ENCODE results near the gene FAM171A2.

DNA sequence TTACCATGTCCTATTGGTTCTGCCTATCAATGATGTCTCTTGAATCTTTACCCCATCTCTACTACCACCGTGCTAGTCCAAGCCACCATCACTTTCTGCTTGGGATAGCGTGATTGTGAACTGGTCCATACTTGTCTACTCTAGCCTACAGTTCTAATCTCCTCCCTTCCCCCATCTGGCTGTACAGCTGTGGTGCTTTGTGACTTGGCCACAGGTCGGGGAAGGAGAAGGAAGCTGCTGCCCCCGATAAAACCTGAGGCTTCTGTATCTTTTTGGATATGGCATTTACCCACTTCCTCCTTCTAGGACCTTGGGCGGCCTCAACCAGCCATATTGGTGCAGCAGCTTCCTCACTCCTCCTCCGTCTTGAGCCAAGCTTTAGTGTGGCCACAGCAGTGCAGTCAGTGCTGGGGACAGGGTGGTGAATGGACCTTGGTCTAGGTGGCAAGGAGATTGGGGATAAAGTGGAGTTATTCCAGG is 26.1 kb upstream of the FAM171A2 start:
- TF ChIP-seq, protein P1, sequence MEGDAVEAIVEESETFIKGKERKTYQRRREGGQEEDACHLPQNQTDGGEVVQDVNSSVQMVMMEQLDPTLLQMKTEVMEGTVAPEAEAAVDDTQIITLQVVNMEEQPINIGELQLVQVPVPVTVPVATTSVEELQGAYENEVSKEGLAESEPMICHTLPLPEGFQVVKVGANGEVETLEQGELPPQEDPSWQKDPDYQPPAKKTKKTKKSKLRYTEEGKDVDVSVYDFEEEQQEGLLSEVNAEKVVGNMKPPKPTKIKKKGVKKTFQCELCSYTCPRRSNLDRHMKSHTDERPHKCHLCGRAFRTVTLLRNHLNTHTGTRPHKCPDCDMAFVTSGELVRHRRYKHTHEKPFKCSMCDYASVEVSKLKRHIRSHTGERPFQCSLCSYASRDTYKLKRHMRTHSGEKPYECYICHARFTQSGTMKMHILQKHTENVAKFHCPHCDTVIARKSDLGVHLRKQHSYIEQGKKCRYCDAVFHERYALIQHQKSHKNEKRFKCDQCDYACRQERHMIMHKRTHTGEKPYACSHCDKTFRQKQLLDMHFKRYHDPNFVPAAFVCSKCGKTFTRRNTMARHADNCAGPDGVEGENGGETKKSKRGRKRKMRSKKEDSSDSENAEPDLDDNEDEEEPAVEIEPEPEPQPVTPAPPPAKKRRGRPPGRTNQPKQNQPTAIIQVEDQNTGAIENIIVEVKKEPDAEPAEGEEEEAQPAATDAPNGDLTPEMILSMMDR (IDR thresholded peaks at IDR 0.05; ENCODE audit: low read depth, low read length) = no peak
- no peak for TF ChIP-seq POLR2A (IDR thresholded peaks at IDR 0.05; ENCODE audit: extremely low read depth, insufficient read length)

Data from NB4 (cell line).